Esophagus muscularis mucosa (tissue), 4 donors: ENCODE results near the gene IL6R. TPM values are rescaled to one million over a fixed set of nuclear protein-coding genes. Genes with fewer than 3 reads are reported as not detected.
"Not testable (repeated sequence)": the region's sequence is repeated elsewhere in the genome, so short reads cannot be mapped to it uniquely, and the experiment has no call there.

Source experiments
- DNase-seq: peaks from one replicate; pipeline ENCODE4 v3.0.0-alpha.2; 2017; ENCODE audit errors: extremely low spot score
- H3K27ac ChIP-seq, 4 donors: fragments of 200-600 bp; sonication (generic); replicated peaks in 1 of 4; 1 replicate in 3 of 4; 2 replicates in 1 of 4; pipeline ENCODE4 v1.5.1; 2016 to 2019; ENCODE audit warnings: mild to moderate bottlenecking in 1 of 4
- H3K27me3 ChIP-seq, 4 donors: fragments of 200-600 bp; sonication (generic); one replicate each; pipeline versions ENCODE4 v1.5.1 to v1.6.0; 2016 to 2019
- H3K36me3 ChIP-seq, 4 donors: fragments of 200-600 bp; sonication (generic); one replicate each; pipeline ENCODE4 v1.5.1; 2016 to 2019
- H3K4me1 ChIP-seq, 4 donors: fragments of 200-600 bp; sonication (generic); one replicate each; pipeline ENCODE4 v1.5.1; 2016 to 2019
- H3K4me3 ChIP-seq, 4 donors: fragments of 200-600 bp; sonication (generic); 1 replicate in 2 of 4; 2 replicates in 2 of 4; pipeline ENCODE4 v1.5.1; 2016 to 2019; ENCODE audit warnings: mild to moderate bottlenecking in 4 of 4, moderate library complexity in 1 of 4
- H3K9me3 ChIP-seq, 4 donors: fragments of 200-600 bp; sonication (generic); 1 replicate in 3 of 4; 2 replicates in 1 of 4; pipeline ENCODE4 v1.5.1; 2016 to 2019
- EP300 ChIP-seq: sonication (generic); formaldehyde crosslinking; IDR thresholded peaks from one replicate; pipeline ENCODE4 v1.6.1; 2017; ENCODE audit warnings: antibody characterized with exemption
- POLR2A ChIP-seq: fragments of 450-650 bp; IDR thresholded peaks from one replicate; pipeline ENCODE4 v1.6.1; 2017; ENCODE audit warnings: antibody characterized with exemption, moderate library complexity, mild to moderate bottlenecking, low read depth
- POLR2AphosphoS5 ChIP-seq, 2 donors: sonication (generic); formaldehyde crosslinking; IDR thresholded peaks; one replicate each; pipeline ENCODE4 v1.6.1; 2017; ENCODE audit warnings: antibody characterized with exemption in 2 of 2
- WGBS: methylation state at CpG from one replicate; pipeline ENCODE4 v1.1.5; 2018; 5-methylcytosine and 5-hydroxymethylcytosine counted together
- intact Hi-C: fragments of 100-400 bp; cut with DNase I; formaldehyde crosslinking; loops from one replicate; pipeline ENCODE4 v1.15.1; 2023
- total RNA-seq, 4 donors: library from RNA; depleted of rRNA; stranded (reverse); fragments of >200 nt; gene quantifications; one replicate each; pipeline versions ENCODE4 v1.1.0 to v1.2.1, GENCODE V29; 2016
- TF ChIP-seq, protein P1 (sequence below), 3 experiments: fragments of 200-600 bp in 2 of 3; fragments of 450-650 bp in 1 of 3; sonication (generic) in 2 of 3; IDR thresholded peaks; one replicate each; pipeline ENCODE4 v1.5.1; 2017 to 2019; ENCODE audit warnings: antibody characterized with exemption in 3 of 3, mild to moderate bottlenecking in 2 of 3, moderate library complexity in 1 of 3

Gene IL6R
- total RNA-seq: 10 to 100 TPM; 44.4 to 61.1 (median 54.9) TPM

DNA sequence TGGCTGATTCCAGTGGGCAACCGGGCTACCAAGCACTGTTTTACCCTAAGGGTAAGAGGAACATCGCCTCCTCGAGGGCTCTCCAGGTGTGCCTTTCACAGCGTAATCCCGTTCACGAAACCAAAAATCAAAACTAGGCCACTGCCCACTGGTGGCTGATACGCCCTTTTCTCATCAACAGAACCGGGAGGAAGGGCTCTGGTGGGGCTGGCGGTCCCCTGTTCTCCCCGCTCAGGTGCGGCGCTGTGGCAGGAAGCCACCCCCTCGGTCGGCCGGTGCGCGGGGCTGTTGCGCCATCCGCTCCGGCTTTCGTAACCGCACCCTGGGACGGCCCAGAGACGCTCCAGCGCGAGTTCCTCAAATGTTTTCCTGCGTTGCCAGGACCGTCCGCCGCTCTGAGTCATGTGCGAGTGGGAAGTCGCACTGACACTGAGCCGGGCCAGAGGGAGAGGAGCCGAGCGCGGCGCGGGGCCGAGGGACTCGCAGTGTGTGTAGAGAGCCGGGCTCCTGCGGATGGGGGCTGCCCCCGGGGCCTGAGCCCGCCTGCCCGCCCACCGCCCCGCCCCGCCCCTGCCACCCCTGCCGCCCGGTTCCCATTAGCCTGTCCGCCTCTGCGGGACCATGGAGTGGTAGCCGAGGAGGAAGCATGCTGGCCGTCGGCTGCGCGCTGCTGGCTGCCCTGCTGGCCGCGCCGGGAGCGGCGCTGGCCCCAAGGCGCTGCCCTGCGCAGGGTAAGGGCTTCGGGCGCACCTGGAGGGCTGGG is at the start of gene IL6R:
Gene IL6R (plus strand): TSS at position 360 of the 763 bp plus-strand sequence. CDS start 287 bp downstream, at position 647.
- Histone ChIP-seq H3K27ac (peak within 1 kb of the TSS; percentile 97 to 100 (median 98)), H3K9me3 (no peaks in the 10 kb centered on the region), H3K27me3 (no peaks in the 10 kb centered on the region), H3K4me1 (peaks cover 45 to 53% (median 48%) of the 10 kb centered on the region in 4 donors), H3K4me3 (peak within 1 kb of the TSS; percentile 77 to 93 (median 85)), H3K36me3 (no peaks in the 10 kb centered on the region)
- peak; percentile 97 for DNase-seq
- WGBS: 2% methylated on average over 28 of the region's 66 CpGs
- intact Hi-C loops: loop anchor here (2.0 to 10.0 kb wide), 5 partner anchors 42 to 150 kb away; partner anchors contain the start of gene UBE2Q1
- TF ChIP-seq POLR2AphosphoS5 (IDR thresholded peaks at IDR 0.05) (peak; percentile 99 to 100), POLR2A (peak; percentile 63), EP300 (peak; percentile 14)
- TF ChIP-seq, protein P1, sequence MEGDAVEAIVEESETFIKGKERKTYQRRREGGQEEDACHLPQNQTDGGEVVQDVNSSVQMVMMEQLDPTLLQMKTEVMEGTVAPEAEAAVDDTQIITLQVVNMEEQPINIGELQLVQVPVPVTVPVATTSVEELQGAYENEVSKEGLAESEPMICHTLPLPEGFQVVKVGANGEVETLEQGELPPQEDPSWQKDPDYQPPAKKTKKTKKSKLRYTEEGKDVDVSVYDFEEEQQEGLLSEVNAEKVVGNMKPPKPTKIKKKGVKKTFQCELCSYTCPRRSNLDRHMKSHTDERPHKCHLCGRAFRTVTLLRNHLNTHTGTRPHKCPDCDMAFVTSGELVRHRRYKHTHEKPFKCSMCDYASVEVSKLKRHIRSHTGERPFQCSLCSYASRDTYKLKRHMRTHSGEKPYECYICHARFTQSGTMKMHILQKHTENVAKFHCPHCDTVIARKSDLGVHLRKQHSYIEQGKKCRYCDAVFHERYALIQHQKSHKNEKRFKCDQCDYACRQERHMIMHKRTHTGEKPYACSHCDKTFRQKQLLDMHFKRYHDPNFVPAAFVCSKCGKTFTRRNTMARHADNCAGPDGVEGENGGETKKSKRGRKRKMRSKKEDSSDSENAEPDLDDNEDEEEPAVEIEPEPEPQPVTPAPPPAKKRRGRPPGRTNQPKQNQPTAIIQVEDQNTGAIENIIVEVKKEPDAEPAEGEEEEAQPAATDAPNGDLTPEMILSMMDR (IDR thresholded peaks at IDR 0.05): peak; percentile 60 to 87 (median 71)

DNA sequence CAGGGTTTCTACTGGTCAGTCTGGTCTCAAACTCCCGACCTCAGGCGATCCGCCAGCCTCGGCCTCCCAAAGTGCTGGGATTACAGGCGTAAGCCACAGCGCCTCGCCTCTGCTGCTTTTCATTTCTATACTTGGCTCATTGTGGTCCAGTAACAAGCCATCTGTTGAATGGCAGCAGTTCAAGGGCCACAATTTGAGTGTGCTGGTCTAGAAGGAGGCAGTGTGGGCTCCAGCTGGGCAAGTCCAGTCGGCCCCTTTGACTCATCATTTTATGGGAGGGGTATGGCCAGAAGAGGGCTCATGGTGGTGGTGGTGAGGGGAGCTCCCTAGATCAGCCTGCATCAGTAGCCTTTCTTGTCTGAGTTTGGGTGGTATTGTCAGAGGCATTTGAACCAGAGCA is 46.6 kb upstream of the IL6R start:
- no peaks in the 10 kb centered on the region for H3K36me3 ChIP-seq
- WGBS: 89% methylated on average over 7 of the region's 8 CpGs
- no peak overlapping the region for H3K4me3 ChIP-seq
- no peaks in the 10 kb centered on the region for H3K27me3 ChIP-seq
- peaks cover 2 to 5% (median 4%) of the 10 kb centered on the region in 4 donors for H3K4me1 ChIP-seq
- TF ChIP-seq, protein P1 (IDR thresholded peaks at IDR 0.05): no peak
- no peak for TF ChIP-seq POLR2AphosphoS5 (IDR thresholded peaks at IDR 0.05)
- no peak for DNase-seq
- H3K27ac ChIP-seq: no peak overlapping the region
- intact Hi-C loops: loop anchor here (10.0 kb wide), 2 partner anchors 46 to 196 kb away; partner anchors contain the start of genes IL6R and UBE2Q1
- no peaks in the 10 kb centered on the region for H3K9me3 ChIP-seq

DNA sequence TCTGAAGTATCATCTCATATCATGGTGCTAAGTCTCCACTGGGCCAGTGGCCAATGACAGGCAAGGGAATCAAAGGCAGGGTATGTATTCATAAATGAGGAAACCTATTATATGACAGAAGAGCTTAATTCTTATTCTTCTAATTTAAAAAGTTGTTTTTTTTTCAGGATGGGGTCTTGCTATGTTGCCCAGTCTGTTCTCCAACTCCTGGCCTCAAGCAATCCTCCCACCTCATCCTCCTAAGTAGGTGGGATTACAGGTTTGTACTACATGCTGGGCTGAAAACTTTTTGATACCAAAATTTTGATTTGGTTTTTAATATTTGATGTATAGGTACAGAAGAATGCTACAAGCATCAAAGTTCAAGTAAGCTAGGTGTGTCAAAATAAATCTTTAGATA is 44.9 kb upstream of the IL6R start:
- TF ChIP-seq POLR2AphosphoS5 (IDR thresholded peaks at IDR 0.05) (no peak), EP300 (no peak), POLR2A (no peak)
- TF ChIP-seq, protein P1 (IDR thresholded peaks at IDR 0.05): no peak
- H3K27ac ChIP-seq: no peak overlapping the region
- H3K4me1 ChIP-seq: no peaks in the 10 kb centered on the region
- no peak for DNase-seq
- no peak overlapping the region for H3K4me3 ChIP-seq
- H3K27me3 ChIP-seq: no peaks in the 10 kb centered on the region
- H3K9me3 ChIP-seq: no peaks in the 10 kb centered on the region
- H3K36me3 ChIP-seq: no peaks in the 10 kb centered on the region
- intact Hi-C loops: no loop called here

DNA sequence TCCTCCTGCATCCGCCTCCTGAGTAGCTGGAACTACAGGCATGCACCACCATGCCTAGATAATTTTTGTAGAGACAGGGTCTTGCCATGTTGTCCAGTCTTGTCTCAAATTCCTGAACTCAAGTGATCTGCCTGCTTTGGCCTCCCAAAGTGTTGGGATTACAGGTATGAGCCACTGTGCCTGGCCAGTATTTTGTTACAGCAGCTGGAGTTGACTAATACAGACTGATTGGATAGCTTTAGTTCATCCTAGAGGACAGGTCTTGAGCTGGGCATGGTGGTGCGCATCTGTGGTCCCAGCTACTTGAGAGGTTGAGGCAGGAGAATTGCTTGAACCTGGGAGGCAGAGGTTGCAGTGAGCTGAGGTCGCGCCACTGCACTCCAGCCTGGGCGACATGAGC is 44.3 kb upstream of the IL6R start:
- DNase-seq, H3K4me3 ChIP-seq, H3K36me3 ChIP-seq, H3K9me3 ChIP-seq, H3K27me3 ChIP-seq, H3K4me1 ChIP-seq, H3K27ac ChIP-seq, intact Hi-C loops: not testable (repeated sequence)
- WGBS: 87% methylated on average over 5 of the region's 5 CpGs

DNA sequence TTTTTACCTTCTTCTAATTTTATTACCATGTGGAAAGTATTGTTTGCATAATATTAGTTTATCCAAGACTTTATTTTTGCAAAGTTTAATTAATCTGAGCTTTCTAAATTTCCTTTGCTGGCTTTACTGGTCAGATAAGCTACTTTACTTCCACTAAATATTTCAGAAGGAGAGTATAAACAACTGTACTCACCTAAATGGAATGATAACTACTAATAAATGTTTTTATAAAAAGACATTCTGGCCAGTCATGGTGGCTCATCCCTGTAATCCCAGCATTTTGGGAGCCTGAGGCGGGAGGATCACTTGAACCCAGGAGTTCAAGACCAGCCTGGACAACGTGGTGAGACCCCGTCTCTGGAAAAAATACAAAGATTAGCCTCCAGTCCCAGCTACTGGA is 43.8 kb upstream of the IL6R start:
- no peaks in the 10 kb centered on the region for H3K9me3 ChIP-seq
- no peaks in the 10 kb centered on the region for H3K4me1 ChIP-seq
- no peak for DNase-seq
- H3K4me3 ChIP-seq: no peak overlapping the region
- no peaks in the 10 kb centered on the region for H3K27me3 ChIP-seq
- TF ChIP-seq EP300 (no peak), POLR2AphosphoS5 (IDR thresholded peaks at IDR 0.05) (no peak), POLR2A (no peak)
- TF ChIP-seq, protein P1 (IDR thresholded peaks at IDR 0.05): no peak
- 73% methylated on average over 3 of the region's 3 CpGs for WGBS
- intact Hi-C loops: no loop called here
- no peaks in the 10 kb centered on the region for H3K36me3 ChIP-seq
- no peak overlapping the region for H3K27ac ChIP-seq
